ENCODE results near the gene NDUFS7.

- TF ChIP-seq CTCF (IDR thresholded peaks at IDR 0.05) (no peak), POLR2A (IDR thresholded peaks at IDR 0.05) (no peak)
These were observed 10.0 kb upstream of the NDUFS7 start for GRCh38 chr19:1373534-1374249.
